ENCODE measurements around the gene ZNF652.

The ZNF652 gene

GRCh38 chr17:49258394-49258793, 103.7 kb downstream of the ZNF652 start:
- no peak for DNase-seq

- no peak for DNase-seq
These were observed 106.9 kb downstream of the ZNF652 start for GRCh38 chr17:49255125-49255524.

GRCh38 chr17:49254066-49254465, 108.0 kb downstream of the ZNF652 start:
- no peak for DNase-seq

GRCh38 chr17:49252148-49252695, 109.8 kb downstream of the ZNF652 start:
- no peak for DNase-seq

GRCh38 chr17:49249890-49250522, 112.0 kb downstream of the ZNF652 start:
- DNase-seq, result no peak

GRCh38 chr17:49249292-49249794, 112.7 kb downstream of the ZNF652 start:
- no peak for DNase-seq

- no peak for DNase-seq
These were observed 114.1 kb downstream of the ZNF652 start for GRCh38 chr17:49247944-49248343.

GRCh38 chr17:49244839-49245238, 117.2 kb downstream of the ZNF652 start:
- DNase-seq, result no peak

All from activated CD4-positive, alpha-beta T cell treated with anti-CD3 and anti-CD28 coated beads, Interleukin-2, Interleukin-6, amounts not matched to agents 100 ng/mL and 50 ng/mL, durations not matched to agents 16 hours and 8 hours (primary cell).